SK-N-SH (cell line): ENCODE measurements around the gene NCBP3. TPM values are rescaled to one million over a fixed set of nuclear protein-coding genes. Genes with fewer than 3 reads are reported as not detected.
A peak's percentile ranks its signal among the peaks of the same experiment; 100 is the strongest.
"Not testable (repeated sequence)": the region's sequence is repeated elsewhere in the genome, so short reads cannot be mapped to it uniquely, and the experiment has no call there.

Experiments used
- CTCF ChIA-PET: fragments of 300-600, 350-600 bp; formaldehyde crosslinking; extraction: SDS; loops from one replicate; lab custom pipeline; 2021; lab: Yijun Ruan, JAX
- POLR2A ChIA-PET: fragments of 350-600 bp; sonication (Branson Sonifier 250); formaldehyde crosslinking; extraction: SDS; loops from one replicate; lab custom pipeline; 2020; ENCODE audit warnings: antibody characterized with exemption, inconsistent platforms; lab: Yijun Ruan, JAX
- DNase-seq: peaks from one replicate; pipeline ENCODE4 v3.0.0; 2012
- H2AFZ ChIP-seq: fragments of 200-600 bp; sonication (generic); 2 replicates; pipeline ENCODE4 v1.8.1; 2016; ENCODE audit warnings: antibody characterized with exemption, mild to moderate bottlenecking, low read depth
- H3F3A ChIP-seq: fragments of 200-600 bp; sonication (generic); replicated peaks from 2 replicates; pipeline ENCODE3; 2016; ENCODE audit warnings: antibody characterized with exemption, mild to moderate bottlenecking; ENCODE audit not compliant: insufficient read depth
- H3K27ac ChIP-seq, 2 experiments: fragments of 200-500 bp in 1 of 2; fragments of 200-600 bp in 1 of 2; sonication (Bioruptor generic) in 1 of 2; sonication (generic), shearing (Covaris generic) in 1 of 2; 2 replicates each; pipeline versions ENCODE4 v1.5.1 to v1.6.1; 2014 to 2016; ENCODE audit warnings: low read depth in 2 of 2, inconsistent platforms in 1 of 2, low read length in 1 of 2, mild to moderate bottlenecking in 1 of 2, mixed read lengths in 1 of 2
- H3K27me3 ChIP-seq: fragments of 200-600 bp; sonication (generic), shearing (Covaris generic); 2 replicates; pipeline ENCODE4 v1.6.1; 2016; ENCODE audit warnings: mixed run types; ENCODE audit not compliant: insufficient read depth
- H3K36me3 ChIP-seq, 2 experiments: fragments of 200-500 bp in 1 of 2; fragments of 200-600 bp in 1 of 2; sonication (Bioruptor generic) in 1 of 2; sonication (generic) in 1 of 2; replicated peaks in 1 of 2; 2 replicates each; pipeline versions ENCODE3 to v1.5.1; 2014 to 2016; ENCODE audit warnings: low read length in 1 of 2, mild to moderate bottlenecking in 1 of 2; ENCODE audit not compliant: insufficient read depth in 2 of 2, control insufficient read depth in 1 of 2
- H3K4me1 ChIP-seq, 2 experiments: fragments of 200-500 bp in 1 of 2; fragments of 200-600 bp in 1 of 2; sonication (Bioruptor generic) in 1 of 2; sonication (generic), shearing (Covaris generic) in 1 of 2; 2 replicates each; pipeline versions ENCODE4 v1.5.1 to v1.6.1; 2014 to 2016; ENCODE audit warnings: low read depth in 1 of 2, low read length in 1 of 2, mixed run types in 1 of 2; ENCODE audit not compliant: insufficient read depth in 2 of 2, control insufficient read depth in 1 of 2
- H3K4me2 ChIP-seq: fragments of 200-600 bp; sonication (generic), shearing (Covaris generic); 2 replicates; pipeline ENCODE4 v1.6.1; 2017; ENCODE audit warnings: mixed run types
- H3K4me3 ChIP-seq, 2 experiments: fragments of 200-500 bp in 1 of 2; fragments of 200-600 bp in 1 of 2; sonication (Bioruptor generic) in 1 of 2; sonication (generic), shearing (Covaris generic) in 1 of 2; 2 replicates each; pipeline versions ENCODE4 v1.5.1 to v1.8.1; 2014 to 2016; ENCODE audit warnings: low read depth in 2 of 2, inconsistent platforms in 1 of 2, low read length in 1 of 2, mild to moderate bottlenecking in 1 of 2, mixed read lengths in 1 of 2, moderate library complexity in 1 of 2
- H3K79me2 ChIP-seq: fragments of 200-600 bp; sonication (generic); 2 replicates; pipeline ENCODE4 v1.8.1; 2017; ENCODE audit warnings: mild to moderate bottlenecking; ENCODE audit not compliant: insufficient read depth
- H3K9ac ChIP-seq: fragments of 200-600 bp; sonication (generic); 2 replicates; pipeline ENCODE4 v1.6.1; 2017; ENCODE audit warnings: mixed run types
- H3K9me2 ChIP-seq: fragments of 200-600 bp; sonication (generic); 2 replicates; pipeline ENCODE4 v1.6.1; 2017; ENCODE audit warnings: mixed run types
- H3K9me3 ChIP-seq: fragments of 200-600 bp; sonication (generic); 2 replicates; pipeline ENCODE4 v1.6.1; 2017; ENCODE audit warnings: mixed run types, mild to moderate bottlenecking, moderate library complexity
- H4K20me1 ChIP-seq: fragments of 200-600 bp; sonication (generic); 2 replicates; pipeline ENCODE4 v1.6.1; 2017; ENCODE audit warnings: mild to moderate bottlenecking, mixed run types; ENCODE audit not compliant: insufficient read depth
- CHD2 ChIP-seq: fragments of 150-350 bp; IDR thresholded peaks from 2 replicates; pipeline ENCODE4 v1.6.1; 2018; ENCODE audit warnings: low read length; ENCODE audit not compliant: partially characterized antibody
- EZH2phosphoT487 ChIP-seq: fragments of 200-600 bp; sonication (generic); IDR thresholded peaks from 2 replicates; pipeline ENCODE4 v1.6.1; 2017; ENCODE audit warnings: low read depth, mixed run types, mild to moderate bottlenecking, antibody characterized with exemption, moderate library complexity, borderline replicate concordance
- JUND ChIP-seq: IDR thresholded peaks from 2 replicates; pipeline ENCODE4 v1.4.0; 2012
- MXI1 ChIP-seq: IDR thresholded peaks from 2 replicates; pipeline ENCODE4 v1.6.1; 2012; ENCODE audit warnings: mild to moderate bottlenecking, low read depth, low read length, improper control_type of control experiment
- NRF1 ChIP-seq: IDR thresholded peaks from 2 replicates; pipeline ENCODE4 v1.6.1; 2012; ENCODE audit warnings: low read depth, mild to moderate bottlenecking, low read length
- RFX5 ChIP-seq: IDR thresholded peaks from 2 replicates; pipeline ENCODE4 v1.6.1; 2012; ENCODE audit warnings: mild to moderate bottlenecking, improper control_type of control experiment, low read length
- TCF12 ChIP-seq: IDR thresholded peaks from 2 replicates; pipeline ENCODE4 v1.4.0; 2012
- USF2 ChIP-seq: fragments of 150-350 bp; IDR thresholded peaks from 2 replicates; pipeline ENCODE4 v1.6.1; 2017; ENCODE audit warnings: antibody characterized with exemption, low read length, low read depth, borderline replicate concordance
- WGBS: methylation state at CpG from one replicate; pipeline ENCODE4 v1.1.6; 2017; ENCODE audit warnings: low lambda C conversion rate; 5-methylcytosine and 5-hydroxymethylcytosine counted together
- polyA plus RNA-seq, 3 experiments: library from polyadenylated mRNA; depleted of rRNA; stranded (reverse); fragments of >200 nt; gene quantifications; 2 replicates each; pipeline ENCODE4 v1.2.3, GENCODE V29; 2012

Gene NCBP3
- polyA plus RNA-seq, 1 of the 3 experiments (the other 2 are of a cell fraction), result 6.5 TPM

DNA sequence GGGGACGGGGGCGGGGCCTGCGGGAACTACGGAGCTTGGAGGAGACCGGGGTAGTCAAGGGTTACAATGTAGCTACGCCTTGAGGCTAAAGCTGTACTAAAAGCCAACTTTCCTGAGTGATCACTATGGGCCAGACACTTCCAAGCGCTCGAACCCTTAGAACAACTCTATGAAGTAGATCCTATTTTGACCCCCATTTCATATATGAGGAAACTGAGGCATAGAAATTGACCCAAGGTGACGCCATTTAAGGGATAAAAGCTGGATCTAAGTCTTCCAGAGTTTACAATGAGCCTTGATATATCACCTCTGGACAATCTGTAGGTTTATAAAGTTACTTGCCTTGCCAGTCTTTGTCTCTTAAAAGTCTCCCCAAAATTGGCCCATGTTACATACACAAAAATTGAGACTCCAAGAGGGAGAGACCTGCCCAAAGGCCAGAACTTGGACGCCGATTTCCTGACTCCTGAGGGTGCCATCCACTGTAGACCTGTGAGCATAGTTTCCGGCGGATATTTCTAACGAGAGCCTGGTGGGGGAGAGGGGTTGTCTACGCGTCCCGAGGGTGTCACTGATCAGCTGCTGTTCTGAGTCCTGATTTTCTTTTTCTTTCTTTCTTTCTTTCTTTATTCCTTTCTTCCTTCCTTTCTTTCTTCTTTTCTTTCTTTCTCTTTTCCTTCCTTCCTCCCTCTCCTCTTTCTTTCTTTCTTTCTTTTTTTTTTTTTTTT, 555 bp upstream of the NCBP3 start:
- H2AFZ ChIP-seq, result peak overlapping the region; percentile 81; the same call in 1 of the 2 replicates
- ChIA-PET POLR2A (interaction anchor here (0.7 to 1.0 kb wide), 4 partner anchors 12 to 296 kb away, joined by 3 to 5 read pairs (median 4); partner anchors contain the start of genes CYB5D2, HASPIN and ZZEF1), CTCF (interaction anchor here (0.7 to 9.7 kb wide), 22 partner anchors 9 to 199 kb away, joined by 3 to 74 read pairs (median 4); partner anchors contain the start of gene CAMKK1)
- no peaks in the 10 kb centered on the region for H3K9me3 ChIP-seq
- peak overlapping the region; percentile 85 to 96; a peak in 2 of 4 replicates for H3K4me3 ChIP-seq
- peaks cover 3 to 9% of the 10 kb centered on the region in 2 experiments; a peak in 3 of 4 replicates for H3K4me1 ChIP-seq
- H4K20me1 ChIP-seq, result peaks cover 26% of the 10 kb centered on the region
- no peak overlapping the region for H3K9ac ChIP-seq
- H3K36me3 ChIP-seq, result peaks cover 13 to 18% of the 10 kb centered on the region in 2 experiments
- H3K9me2 ChIP-seq, result no peaks in the 10 kb centered on the region
- H3K27me3 ChIP-seq, result no peaks in the 10 kb centered on the region
- H3K27ac ChIP-seq, result no peak overlapping the region
- 40% methylated on average over 17 of the region's 17 CpGs for WGBS
- no peak for DNase-seq
- peak overlapping the region; percentile 56; the same call in 1 of the 2 replicates for H3K4me2 ChIP-seq
- H3K79me2 ChIP-seq, result peaks cover 42% of the 10 kb centered on the region
- H3F3A ChIP-seq, result no peaks in the 10 kb centered on the region
- TF ChIP-seq TCF12, result no peak
- no peak for TF ChIP-seq EZH2phosphoT487
- 0 out of 2 replicates have a peak, but pooled peaks have one; percentile 9 for TF ChIP-seq USF2
- no peak for TF ChIP-seq CHD2
- TF ChIP-seq JUND, result no peak
- TF ChIP-seq RFX5, result no peak
- no peak; the same call in 1 of the 2 replicates for TF ChIP-seq NRF1
- 0 out of 2 replicates have a peak, but pooled peaks have one; percentile 17 for TF ChIP-seq MXI1

DNA sequence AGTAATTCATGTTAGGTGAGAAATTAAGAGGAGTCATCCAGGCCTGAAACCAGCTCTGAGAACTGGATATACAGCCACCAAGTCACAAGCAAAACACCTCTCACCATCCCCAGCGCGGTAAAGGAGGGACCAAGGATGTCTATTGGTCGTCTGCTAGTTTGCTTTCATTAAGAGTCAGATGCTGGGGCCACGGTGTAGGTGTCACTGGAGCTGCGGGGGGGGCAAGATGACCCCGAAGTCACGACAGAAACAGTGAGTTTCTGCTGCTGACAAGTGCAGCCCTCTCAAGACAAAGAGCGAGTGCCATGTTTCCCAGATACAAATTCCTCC, 790 bp downstream of the NCBP3 start:
- Histone ChIP-seq H4K20me1 (peaks cover 26% of the 10 kb centered on the region), H3K9me2 (no peaks in the 10 kb centered on the region), H3K27me3 (no peaks in the 10 kb centered on the region), H3F3A (no peaks in the 10 kb centered on the region), H2AFZ (peak overlapping the region; percentile 89; the same call in 1 of the 2 replicates), H3K4me1 (peaks cover 3 to 9% of the 10 kb centered on the region in 2 experiments; a peak in 3 of 4 replicates), H3K4me3 (peak overlapping the region; percentile 85 to 96), H3K9ac (peak overlapping the region; percentile 94), H3K27ac (peak overlapping the region; percentile 83 to 89; a peak in 3 of 4 replicates), H3K4me2 (peak overlapping the region; percentile 97), H3K9me3 (no peaks in the 10 kb centered on the region), H3K79me2 (peaks cover 53% of the 10 kb centered on the region), H3K36me3 (peaks cover 18 to 24% of the 10 kb centered on the region in 2 experiments)
- POLR2A ChIA-PET, result interaction anchor here (0.7 to 1.0 kb wide), 3 partner anchors 105 to 122 kb away, joined by 3 to 5 read pairs (median 3); partner anchors contain the start of gene HASPIN
- no peak for DNase-seq
- CTCF ChIA-PET, result interaction anchor here (0.8 to 9.7 kb wide), 19 partner anchors 9 to 230 kb away, joined by 3 to 74 read pairs (median 4); partner anchors contain the start of gene ITGAE
- no peak for TF ChIP-seq MXI1
- 3% methylated on average over 6 of the region's 8 CpGs for WGBS

GRCh38 chr17:3844556-3844955, 1.5 kb downstream of the NCBP3 start:
- H3K9me3 ChIP-seq, H3K27me3 ChIP-seq, H3K27ac ChIP-seq, H2AFZ ChIP-seq, H3K4me1 ChIP-seq, H3F3A ChIP-seq, H3K9me2 ChIP-seq, DNase-seq, POLR2A ChIA-PET: not testable (repeated sequence)
- 91% methylated on average over 19 of the region's 19 CpGs for WGBS
- Histone ChIP-seq H3K36me3 (peaks cover 22 to 31% of the 10 kb centered on the region in 2 experiments), H4K20me1 (peaks cover 26% of the 10 kb centered on the region), H3K4me2 (peak overlapping the region; percentile 97), H3K79me2 (peaks cover 59% of the 10 kb centered on the region), H3K4me3 (peak overlapping the region in 1 of 2 experiments; percentile 96; a peak in 2 of 4 replicates), H3K9ac (peak overlapping the region; percentile 94; the same call in 1 of the 2 replicates)
- CTCF ChIA-PET, result interaction anchor here (0.8 to 9.7 kb wide), 13 partner anchors 8 to 230 kb away, joined by 3 to 74 read pairs (median 6); no protein-coding TSS in a partner anchor
